H1 (cell line): ENCODE results near the gene TBKBP1. TPM values are rescaled to one million over a fixed set of nuclear protein-coding genes. Genes with fewer than 3 reads are reported as not detected.

Experiments used
- CTCF ChIA-PET: fragments of 300-600 bp; sonication (Branson Sonifier 250); formaldehyde crosslinking; loops from one replicate; lab custom pipeline; 2021; ENCODE audit not compliant: partially characterized antibody; lab: Charles Lee
- POLR2A ChIA-PET: fragments of 300-600 bp; sonication (Branson Sonifier 250); formaldehyde crosslinking; loops from one replicate; lab custom pipeline; 2021; ENCODE audit warnings: inconsistent platforms; ENCODE audit not compliant: partially characterized antibody; lab: Charles Lee
- DNase-seq, 2 experiments: peaks; one replicate each; pipeline versions ENCODE4 v3.0.0 to v3.0.0-alpha.2; 2010 to 2022; ENCODE audit warnings: low spot score in 2 of 2, low read depth in 1 of 2, mixed read lengths in 1 of 2
- FAIRE-seq: peaks from 2 replicates; lab custom pipeline; 2011; peaks lifted over from hg19 to GRCh38; lab: Jason Lieb, UNC
- H2AFZ ChIP-seq: 2 replicates; pipeline ENCODE4 v1.8.1; 2012; ENCODE audit warnings: low read length, inconsistent platforms
- H2AK5ac ChIP-seq: 2 replicates; pipeline ENCODE4 v1.6.1; 2013; ENCODE audit warnings: low read depth, low read length
- H2BK120ac ChIP-seq: replicated peaks from 2 replicates; pipeline ENCODE3; 2013; ENCODE audit warnings: low read depth, low read length, inconsistent platforms
- H2BK12ac ChIP-seq: 2 replicates; pipeline ENCODE4 v1.6.1; 2013; ENCODE audit warnings: low read depth, low read length
- H2BK15ac ChIP-seq: 2 replicates; pipeline ENCODE4 v1.6.1; 2013; ENCODE audit warnings: low read length
- H2BK20ac ChIP-seq: 2 replicates; pipeline ENCODE4 v1.6.1; 2013; ENCODE audit warnings: low read length
- H2BK5ac ChIP-seq: 2 replicates; pipeline ENCODE4 v1.6.1; 2013; ENCODE audit warnings: low read depth, low read length
- H3K14ac ChIP-seq: 2 replicates; pipeline ENCODE4 v1.6.1; 2013; ENCODE audit warnings: inconsistent platforms; ENCODE audit not compliant: insufficient read length
- H3K18ac ChIP-seq: 2 replicates; pipeline ENCODE4 v1.6.1; 2013; ENCODE audit warnings: low read length; ENCODE audit errors: extremely low read depth
- H3K23ac ChIP-seq: 2 replicates; pipeline ENCODE4 v1.6.1; 2013; ENCODE audit warnings: inconsistent platforms; ENCODE audit not compliant: insufficient read length
- H3K23me2 ChIP-seq: 2 replicates; pipeline ENCODE4 v1.6.1; 2013; ENCODE audit warnings: low read depth, low read length
- H3K27ac ChIP-seq: 2 replicates; pipeline ENCODE4 v1.6.1; 2011; ENCODE audit warnings: low read depth, low read length, inconsistent platforms
- H3K27me3 ChIP-seq, 4 experiments: replicated peaks in 1 of 4; 1 replicate in 1 of 4; 2 replicates in 3 of 4; pipeline versions ENCODE4 v1.6.1 to v1.8.1; 2011 to 2013; ENCODE audit warnings: low read length in 3 of 4, mild to moderate bottlenecking in 3 of 4, inconsistent platforms in 2 of 4, mixed read lengths in 2 of 4, moderate library complexity in 1 of 4; ENCODE audit not compliant: control insufficient read depth in 3 of 4, insufficient read depth in 3 of 4; ENCODE audit errors: extremely low read depth in 1 of 4
- H3K36me3 ChIP-seq, 4 experiments: 2 replicates each; pipeline versions ENCODE4 v1.6.1 to v1.8.1; 2011 to 2013; ENCODE audit warnings: mild to moderate bottlenecking in 4 of 4, low read length in 3 of 4, moderate library complexity in 2 of 4, control low read depth in 1 of 4, inconsistent platforms in 1 of 4; ENCODE audit not compliant: insufficient read depth in 4 of 4, control insufficient read depth in 2 of 4
- H3K4ac ChIP-seq: replicated peaks from 2 replicates; pipeline ENCODE3; 2013; ENCODE audit warnings: low read length, low read depth, mixed read lengths, inconsistent platforms; ENCODE audit not compliant: insufficient read length
- H3K4me1 ChIP-seq, 4 experiments: replicated peaks in 1 of 4; 1 replicate in 1 of 4; 2 replicates in 3 of 4; pipeline versions ENCODE4 v1.6.1 to v1.8.1; 2011 to 2013; ENCODE audit warnings: low read length in 3 of 4, inconsistent platforms in 2 of 4, mixed read lengths in 1 of 4; ENCODE audit not compliant: insufficient read depth in 4 of 4, control insufficient read depth in 3 of 4
- H3K4me2 ChIP-seq, 2 experiments: 2 replicates each; pipeline versions ENCODE4 v1.6.1 to v1.8.1; 2011 to 2013; ENCODE audit warnings: low read depth in 2 of 2, low read length in 2 of 2, control low read depth in 1 of 2, inconsistent platforms in 1 of 2, mild to moderate bottlenecking in 1 of 2; ENCODE audit not compliant: insufficient read depth in 1 of 2
- H3K4me3 ChIP-seq, 4 experiments: fragments of 200-600, 300-600 bp in 1 of 4; sonication (generic), shearing (Covaris generic), sonication (Bioruptor Twin) in 1 of 4; 2 replicates each; pipeline versions ENCODE4 v1.5.1 to v1.8.1; 2011 to 2016; ENCODE audit warnings: low read length in 4 of 4, low read depth in 3 of 4, control low read depth in 2 of 4, inconsistent platforms in 2 of 4, mild to moderate bottlenecking in 2 of 4, mixed read lengths in 1 of 4, moderate library complexity in 1 of 4; ENCODE audit not compliant: insufficient read depth in 2 of 4; ENCODE audit errors: extremely low read depth in 1 of 4
- H3K56ac ChIP-seq: replicated peaks from 2 replicates; pipeline ENCODE3; 2013; ENCODE audit warnings: low read depth, mild to moderate bottlenecking, mixed read lengths, low read length, inconsistent platforms; ENCODE audit not compliant: insufficient read length
- H3K79me1 ChIP-seq: 2 replicates; pipeline ENCODE4 v1.6.1; 2013; ENCODE audit warnings: low read depth, low read length, control low read depth
- H3K79me2 ChIP-seq, 2 experiments: 2 replicates each; pipeline versions ENCODE4 v1.6.1 to v1.8.1; 2012 to 2013; ENCODE audit warnings: low read length in 2 of 2, mild to moderate bottlenecking in 2 of 2, inconsistent platforms in 1 of 2; ENCODE audit not compliant: insufficient read depth in 2 of 2, control insufficient read depth in 1 of 2
- H3K9ac ChIP-seq, 4 experiments: replicated peaks in 1 of 4; 1 replicate in 1 of 4; 2 replicates in 3 of 4; pipeline versions ENCODE4 v1.6.1 to v1.8.1; 2011 to 2013; ENCODE audit warnings: low read depth in 3 of 4, low read length in 3 of 4, control low read depth in 2 of 4, mild to moderate bottlenecking in 2 of 4, moderate library complexity in 2 of 4, inconsistent platforms in 1 of 4; ENCODE audit errors: extremely low read depth in 1 of 4
- H3K9me3 ChIP-seq, 2 experiments: 2 replicates each; pipeline versions ENCODE4 v1.6.1 to v1.8.1; 2012 to 2013; ENCODE audit warnings: mild to moderate bottlenecking in 2 of 2, moderate library complexity in 2 of 2, control low read depth in 1 of 2, inconsistent platforms in 1 of 2, low read depth in 1 of 2, low read length in 1 of 2, mixed read lengths in 1 of 2; ENCODE audit not compliant: insufficient read depth in 2 of 2
- H4K20me1 ChIP-seq, 2 experiments: replicated peaks in 1 of 2; 2 replicates each; pipeline versions ENCODE3 to v1.8.1; 2011 to 2013; ENCODE audit warnings: inconsistent platforms in 2 of 2, low read length in 2 of 2, mild to moderate bottlenecking in 1 of 2; ENCODE audit not compliant: insufficient read depth in 2 of 2, control insufficient read depth in 1 of 2
- H4K5ac ChIP-seq: 2 replicates; pipeline ENCODE4 v1.6.1; 2013; ENCODE audit warnings: low read length, low read depth, mixed read lengths, inconsistent platforms; ENCODE audit not compliant: insufficient read length
- H4K8ac ChIP-seq: 2 replicates; pipeline ENCODE4 v1.8.0; 2013; ENCODE audit warnings: mild to moderate bottlenecking, moderate library complexity, low read length, inconsistent platforms; ENCODE audit not compliant: insufficient read depth; ENCODE audit errors: extremely low read depth
- H4K91ac ChIP-seq: replicated peaks from 2 replicates; pipeline ENCODE3; 2013; ENCODE audit warnings: low read length, mixed read lengths, inconsistent platforms; ENCODE audit not compliant: insufficient read length
- ASH2L ChIP-seq: fragments of 200-600, 300-600 bp; sonication (generic); IDR thresholded peaks from one replicate; pipeline ENCODE4 v1.7.1; 2017; ENCODE audit warnings: low read length
- BACH1 ChIP-seq: IDR thresholded peaks from 2 replicates; pipeline ENCODE4 v1.6.1; 2012; ENCODE audit warnings: low read length, improper control_type of control experiment
- CTBP2 ChIP-seq: IDR thresholded peaks from 2 replicates; pipeline ENCODE4 v1.7.0; 2011; ENCODE audit warnings: borderline replicate concordance, mild to moderate bottlenecking, moderate library complexity, mixed read lengths, low read length; ENCODE audit not compliant: insufficient read depth, insufficient read length
- NRF1 ChIP-seq: IDR thresholded peaks from 2 replicates; pipeline ENCODE4 v1.6.1; 2011; ENCODE audit warnings: mild to moderate bottlenecking, low read depth, low read length, improper control_type of control experiment
- POU5F1 ChIP-seq: IDR thresholded peaks from 2 replicates; pipeline ENCODE4 v1.6.1; 2011; ENCODE audit warnings: low read depth, mild to moderate bottlenecking, low read length, moderate library complexity
- RFX5 ChIP-seq: IDR thresholded peaks from 2 replicates; pipeline ENCODE4 v1.6.1; 2011; ENCODE audit warnings: low read depth, low read length, improper control_type of control experiment, borderline replicate concordance
- RXRA ChIP-seq: IDR thresholded peaks from 2 replicates; pipeline ENCODE4 v1.6.1; 2011; ENCODE audit warnings: low read depth, mild to moderate bottlenecking, low read length, moderate library complexity; ENCODE audit not compliant: insufficient read depth
- SIN3A ChIP-seq, 2 experiments: IDR thresholded peaks in 1 of 2; conservative IDR thresholded peaks in 1 of 2; 2 replicates each; pipeline ENCODE4 v1.6.1; 2011 to 2012; ENCODE audit warnings: low read length in 2 of 2, improper control_type of control experiment in 1 of 2, low read depth in 1 of 2, mild to moderate bottlenecking in 1 of 2
- SIX5 ChIP-seq: IDR thresholded peaks from 2 replicates; pipeline ENCODE4 v1.6.1; 2011; ENCODE audit warnings: mild to moderate bottlenecking, low read depth, low read length
- TBP ChIP-seq: IDR thresholded peaks from 2 replicates; pipeline ENCODE4 v1.6.1; 2011; ENCODE audit warnings: low read depth, low read length, improper control_type of control experiment
- YY1 ChIP-seq: IDR thresholded peaks from 2 replicates; pipeline ENCODE4 v1.6.1; 2011; ENCODE audit warnings: low read depth, mild to moderate bottlenecking, low read length
- WGBS, 2 experiments: shearing (Covaris generic) in 1 of 2; methylation state at CpG; one replicate each; pipeline versions ENCODE4 v1.1.6 to v1.1.7; 2013 to 2015; ENCODE audit warnings: low lambda C conversion rate in 2 of 2, mixed read lengths in 2 of 2, inconsistent platforms in 1 of 2, low coverage in 1 of 2, missing lambda C conversion rate in 1 of 2; ENCODE audit not compliant: insufficient replicate concordance in 2 of 2, insufficient coverage in 1 of 2, insufficient read length in 1 of 2; ENCODE audit errors: extremely low coverage in 1 of 2, missing lambda C conversion rate in 1 of 2; 5-methylcytosine and 5-hydroxymethylcytosine counted together
- polyA plus RNA-seq, 7 experiments: library from polyadenylated mRNA; depleted of rRNA in 3 of 7; stranded (reverse) in 5 of 7; unstranded in 2 of 7; fragments of >200 nt in 5 of 7; fragments of 200-250 nt in 2 of 7; gene quantifications; 1 replicate in 5 of 7; 2 replicates in 1 of 7; 4 replicates in 1 of 7; pipeline versions ENCODE4 v1.2.1 to v1.2.3, GENCODE V29; 2011 to 2013; ENCODE audit warnings: missing spikeins in 2 of 7, mixed read lengths in 2 of 7
- total RNA-seq: library from RNA; stranded (reverse); fragmentation: NEBNext Ultra II Directional; extraction: Animal tissue kit (Norgen Biotek cat#: 25700); gene quantifications from 2 replicates; pipeline ENCODE4 v1.2.1, GENCODE V29; 2021

Gene TBKBP1
- total and polyA plus RNA-seq, 2 of the 8 experiments (the other 6 are each of a cell fraction or from before 2014, with no cell fraction given): 6.3 to 15.1 TPM

DNA sequence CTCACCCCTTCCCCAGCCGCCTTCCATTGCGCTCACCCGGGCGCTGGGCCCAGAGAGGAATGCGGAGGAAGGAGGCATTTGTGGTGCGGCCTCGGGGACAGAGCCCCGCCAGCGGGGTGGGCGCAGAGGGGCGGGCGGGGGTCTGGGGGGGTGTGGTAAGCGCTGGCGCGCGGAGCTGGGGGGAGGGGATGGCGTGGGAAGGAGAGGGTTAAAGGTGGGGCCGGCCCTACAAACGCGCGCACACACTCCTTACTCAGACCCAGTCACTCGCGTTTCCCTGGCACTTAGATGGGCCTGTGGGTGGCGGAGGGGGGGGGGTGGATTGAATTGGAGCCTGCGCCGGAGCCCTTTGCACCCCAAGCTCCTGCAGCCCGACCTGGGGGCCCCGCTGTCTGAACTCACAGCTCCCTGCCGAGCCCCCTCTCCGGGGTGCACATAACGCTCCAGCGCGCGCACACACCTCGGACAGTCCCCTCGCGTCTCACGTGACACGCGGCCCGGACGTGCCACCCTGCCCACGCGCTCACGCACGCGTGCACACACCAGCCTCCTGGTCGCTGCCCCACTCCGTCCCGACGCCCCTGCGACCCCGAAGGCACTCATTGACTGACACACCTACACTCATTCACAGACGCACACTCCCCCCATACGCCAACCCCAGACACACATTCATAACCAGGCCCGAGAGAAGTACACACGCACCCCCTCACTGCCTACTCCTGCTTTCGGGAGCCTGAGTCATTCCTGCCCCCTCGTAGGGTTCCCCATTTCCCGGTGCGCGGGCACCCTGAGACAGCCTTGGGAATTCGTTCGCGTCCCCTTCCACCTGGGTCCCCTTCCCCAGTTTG is 844 bp downstream of the TBKBP1 start:
- Histone ChIP-seq H3K23me2 (peaks cover 14% of the 10 kb centered on the region), H3K14ac (no peak overlapping the region), H3K4me3 (peak overlapping the region; percentile 64 to 82 (median 78)), H2BK20ac (peak overlapping the region; percentile 90; the same call in 1 of the 2 replicates), H3K79me2 (no peaks in the 10 kb centered on the region; a peak in 2 of 4 replicates), H4K20me1 (peaks cover 0 to 3% of the 10 kb centered on the region in 2 experiments), H3K4ac (peak overlapping the region; percentile 84), H4K8ac (no peak overlapping the region), H2BK5ac (peak overlapping the region; percentile 92; the same call in 1 of the 2 replicates), H3K36me3 (peaks cover 0 to 3% (median 0%) of the 10 kb centered on the region in 4 experiments; a peak in 1 of 8 replicates), H4K91ac (peak overlapping the region; percentile 47), H4K5ac (peak overlapping the region; percentile 6), H2BK120ac (no peak overlapping the region), H3K4me1 (peaks cover 10 to 22% (median 20%) of the 10 kb centered on the region in 4 experiments), H3K27me3 (no peaks in the 10 kb centered on the region; a peak in 1 of 7 replicates), H3K56ac (peak overlapping the region; percentile 87), H3K18ac (peak overlapping the region; percentile 93), H3K27ac (no peak overlapping the region), H2AK5ac (no peak overlapping the region), H3K9me3 (no peaks in the 10 kb centered on the region), H3K79me1 (no peaks in the 10 kb centered on the region; the same call in 1 of the 2 replicates), H2BK12ac (peak overlapping the region; percentile 96), H3K9ac (peak overlapping the region in 2 of 4 experiments; percentile 8 to 29; a peak in 3 of 7 replicates), H2AFZ (no peak overlapping the region), H2BK15ac (peak overlapping the region; percentile 92; the same call in 1 of the 2 replicates), H3K4me2 (peak overlapping the region; percentile 93 to 96), H3K23ac (no peak overlapping the region)
- CTCF ChIA-PET: interaction anchor here (0.7 to 19.8 kb wide), 6 partner anchors 12 to 107 kb away, joined by 3 to 441 read pairs (median 4); partner anchors contain the start of gene TBX21
- POLR2A ChIA-PET: interaction anchor here (1.0 to 41.8 kb wide), 4 partner anchors 14 to 32 kb away, joined by 3 to 1575 read pairs (median 3); partner anchors contain the start of gene KPNB1
- peak in 1 of 2 experiments; percentile 77 for DNase-seq
- no peak for FAIRE-seq
- 1% methylated on average over 41 of the region's 65 CpGs; no CpG with 5 or more reads in 1 of the 2 experiments for WGBS, 2 experiments
- TF ChIP-seq YY1 (no peak), SIN3A (conservative IDR thresholded peaks at IDR 0.05 in 1 of 2, IDR thresholded peaks at IDR 0.05 in 1 of 2; ENCODE audit: low read depth in 1 of 2, low read length in 2 of 2) (peak in 1 of 2 experiments; percentile 24; a peak in 1 of 4 replicates), RXRA (no peak), CTBP2 (no peak), RFX5 (no peak), ASH2L (no peak), NRF1 (no peak), TBP (no peak), POU5F1 (no peak), BACH1 (no peak), SIX5 (no peak)
